GM19397 (cell line): ENCODE data around the gene VSNL1.

Source experiments
- ATAC-seq: cut with Tn5 transposase; IDR thresholded peaks from one replicate; pipeline ENCODE4 v1.9.1; 2021; ENCODE audit warnings: mild to moderate bottlenecking, moderate library complexity; ENCODE audit not compliant: unreplicated experiment

VSNL1 gene

DNA sequence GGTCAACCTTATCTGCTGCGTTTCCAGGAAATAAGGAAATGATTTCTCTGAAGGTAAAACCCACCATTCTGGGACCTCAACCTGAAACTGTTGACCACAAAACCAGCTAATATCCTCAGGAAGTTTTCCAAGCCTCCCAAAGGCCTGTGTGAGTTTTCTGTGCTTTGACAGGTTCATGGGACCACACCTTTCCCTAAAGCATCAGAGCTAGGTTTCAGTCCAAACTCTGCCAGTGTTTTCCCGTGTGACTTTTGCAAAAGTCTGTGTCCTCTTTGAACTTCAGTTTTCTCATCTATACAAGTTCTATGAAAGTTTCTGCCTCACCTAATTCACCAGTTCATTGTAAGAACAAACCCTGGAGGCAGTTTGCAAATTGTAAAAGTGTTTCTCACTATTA lies 39.8 kb downstream of the VSNL1 start:
- no peak for ATAC-seq

GRCh38 chr2:17581831-17582230 lies 41.3 kb downstream of the VSNL1 start:
- ATAC-seq = no peak

GRCh38 chr2:17583166-17583565 lies 42.7 kb downstream of the VSNL1 start:
- no peak for ATAC-seq

DNA sequence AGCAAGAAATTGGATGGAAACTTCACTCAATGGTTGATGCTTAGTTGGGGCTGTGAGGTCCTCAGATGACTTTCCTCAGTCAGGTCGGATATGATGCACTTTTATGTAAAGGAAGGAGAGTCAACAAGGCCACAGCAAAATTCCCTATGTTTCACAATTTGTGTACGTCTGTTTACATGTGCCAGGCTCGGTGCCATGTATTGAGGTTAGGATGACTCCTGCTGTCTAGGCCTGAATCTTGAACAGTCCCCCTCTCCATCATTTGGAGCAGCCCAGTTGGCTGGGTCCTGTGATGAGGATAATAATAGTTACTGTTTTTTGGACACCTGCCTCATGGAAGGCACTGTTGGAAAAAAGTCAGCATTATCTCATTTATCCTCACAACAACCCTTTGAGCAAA lies 43.1 kb downstream of the VSNL1 start:
- no peak for ATAC-seq

GRCh38 chr2:17584689-17585088 lies 44.2 kb downstream of the VSNL1 start:
- no peak for ATAC-seq

GRCh38 chr2:17587469-17587868 lies 47.0 kb downstream of the VSNL1 start:
- ATAC-seq = no peak

GRCh38 chr2:17588031-17588430 lies 47.5 kb downstream of the VSNL1 start:
- no peak for ATAC-seq

GRCh38 chr2:17589406-17590035 lies 49.0 kb downstream of the VSNL1 start:
- no peak for ATAC-seq

GRCh38 chr2:17590342-17590911 lies 49.9 kb downstream of the VSNL1 start:
- no peak for ATAC-seq

- ATAC-seq = no peak
These were observed 51.4 kb downstream of the VSNL1 start for GRCh38 chr2:17591846-17592245.

GRCh38 chr2:17592731-17593409 lies 52.4 kb downstream of the VSNL1 start:
- ATAC-seq = no peak

DNA sequence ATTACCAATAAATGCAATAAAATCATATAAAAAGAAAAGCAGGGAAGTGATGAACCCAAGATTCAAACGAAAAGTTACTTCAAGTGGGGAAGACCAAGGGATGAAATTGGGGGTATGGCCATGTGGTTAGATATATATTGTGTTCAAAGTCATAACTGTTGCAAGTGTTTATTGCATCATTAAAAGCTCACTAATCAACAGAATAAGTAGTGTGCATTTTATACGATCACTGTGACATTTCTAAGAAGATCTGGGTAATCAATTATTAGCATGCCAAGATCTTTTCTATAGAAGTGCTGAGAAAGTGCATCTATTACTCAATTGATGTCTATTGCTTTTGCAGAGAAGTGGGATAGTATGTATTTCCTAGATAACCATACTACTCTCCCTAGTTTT lies 52.9 kb downstream of the VSNL1 start:
- no peak for ATAC-seq

GRCh38 chr2:17593841-17594491 lies 53.5 kb downstream of the VSNL1 start:
- ATAC-seq = no peak

- no peak for ATAC-seq
These were observed 54.3 kb downstream of the VSNL1 start for GRCh38 chr2:17594533-17595401.

- ATAC-seq = no peak
These were observed 59.1 kb downstream of the VSNL1 start for GRCh38 chr2:17599617-17600016.

GRCh38 chr2:17600556-17601204 lies 60.2 kb downstream of the VSNL1 start:
- no peak for ATAC-seq

- ATAC-seq = no peak
These were observed 63.6 kb downstream of the VSNL1 start for GRCh38 chr2:17604050-17604449.

- ATAC-seq = no peak
These were observed 65.2 kb downstream of the VSNL1 start for GRCh38 chr2:17605696-17606095.

GRCh38 chr2:17606851-17607250 lies 66.4 kb downstream of the VSNL1 start:
- no peak for ATAC-seq

DNA sequence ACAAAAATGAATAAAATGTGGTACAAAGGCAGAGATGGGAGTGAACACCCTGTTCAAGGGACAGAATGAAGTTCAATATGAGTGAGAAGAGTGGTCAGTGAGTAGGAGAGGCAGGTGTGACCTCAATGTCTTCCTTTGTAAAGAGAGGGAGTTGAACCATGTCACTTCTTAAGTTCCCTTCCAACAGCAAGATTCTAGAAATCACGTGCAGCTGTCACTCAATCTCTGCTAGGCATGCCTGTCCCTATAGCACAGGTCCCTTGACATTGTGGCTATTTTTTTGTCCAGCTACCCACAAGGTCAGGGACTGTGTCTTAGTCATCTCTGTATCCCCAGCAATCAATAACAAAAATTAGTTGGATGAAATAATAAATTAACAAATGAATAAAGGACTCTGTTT lies 66.9 kb downstream of the VSNL1 start:
- ATAC-seq = no peak

- no peak for ATAC-seq
These were observed 67.8 kb downstream of the VSNL1 start for GRCh38 chr2:17608251-17608650.
